VCaP (cell line): Measurements from ENCODE around the gene ATF7IP.
A peak's percentile ranks its signal among the peaks of the same experiment; 100 is the strongest.

Experiments
- H3K27ac ChIP-seq: fragments of 450-650 bp; 2 replicates; pipeline ENCODE4 v1.5.1; 2017
- CTCF ChIP-seq: fragments of 450-650 bp; conservative IDR thresholded peaks from 2 replicates; pipeline ENCODE4 v1.5.1; 2017; ENCODE audit warnings: mild to moderate bottlenecking, moderate library complexity

Gene ATF7IP

GRCh38 chr12:14514154-14514842 lies 148.8 kb downstream of the ATF7IP start:
- TF ChIP-seq CTCF = peak; percentile 91
- peak overlapping the region; percentile 68 for H3K27ac ChIP-seq

GRCh38 chr12:14514946-14515345 lies 149.5 kb downstream of the ATF7IP start:
- TF ChIP-seq CTCF = no peak
- H3K27ac ChIP-seq = peak overlapping the region; percentile 68

GRCh38 chr12:14521822-14522221 lies 156.3 kb downstream of the ATF7IP start:
- no peak for TF ChIP-seq CTCF
- no peak overlapping the region for H3K27ac ChIP-seq

- H3K27ac ChIP-seq = no peak overlapping the region
- TF ChIP-seq CTCF = no peak
Measured at GRCh38 chr12:14525964-14526363, 160.5 kb downstream of the ATF7IP start.

GRCh38 chr12:14532152-14532551 lies 166.7 kb downstream of the ATF7IP start:
- H3K27ac ChIP-seq = no peak overlapping the region
- no peak for TF ChIP-seq CTCF

GRCh38 chr12:14537088-14537487 lies 171.6 kb downstream of the ATF7IP start:
- peak overlapping the region; percentile 17; the same call in 1 of the 2 replicates for H3K27ac ChIP-seq
- no peak for TF ChIP-seq CTCF

- TF ChIP-seq CTCF = no peak
- H3K27ac ChIP-seq = no peak overlapping the region
Measured at GRCh38 chr12:14540801-14541462, 175.4 kb downstream of the ATF7IP start.
